Suppressor macrophage (primary cell): ENCODE data around the gene PDGFD.
A peak's percentile ranks its signal among the peaks of the same experiment; 100 is the strongest.

Experiments used
- DNase-seq, 4 experiments: peaks; one replicate each; pipeline ENCODE4 v3.0.0-alpha.2; 2020 to 2022

PDGFD gene

GRCh38 chr11:103997082-103997481 lies 166.9 kb downstream of the PDGFD start:
- no peak for DNase-seq

DNA sequence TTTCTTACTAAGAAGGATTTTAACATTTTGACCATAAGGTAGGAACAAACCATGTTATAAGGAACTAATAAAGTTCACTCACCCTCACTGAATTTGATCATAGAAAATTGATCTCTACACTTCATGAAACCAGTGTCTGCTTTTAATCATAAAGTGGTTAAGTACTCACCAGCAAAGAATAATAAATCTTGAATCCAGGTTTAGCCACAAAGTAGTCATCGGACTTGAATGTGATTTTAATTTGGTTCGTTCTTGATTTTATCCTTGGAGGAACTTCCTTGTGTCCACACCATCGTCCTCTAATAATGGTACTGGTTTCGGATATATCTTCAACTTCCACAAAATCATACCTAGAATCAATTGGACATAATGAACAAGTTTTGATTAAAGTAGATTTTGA lies 168.1 kb downstream of the PDGFD start:
- no peak for DNase-seq

GRCh38 chr11:103994518-103994917 lies 169.4 kb downstream of the PDGFD start:
- DNase-seq = no peak

DNA sequence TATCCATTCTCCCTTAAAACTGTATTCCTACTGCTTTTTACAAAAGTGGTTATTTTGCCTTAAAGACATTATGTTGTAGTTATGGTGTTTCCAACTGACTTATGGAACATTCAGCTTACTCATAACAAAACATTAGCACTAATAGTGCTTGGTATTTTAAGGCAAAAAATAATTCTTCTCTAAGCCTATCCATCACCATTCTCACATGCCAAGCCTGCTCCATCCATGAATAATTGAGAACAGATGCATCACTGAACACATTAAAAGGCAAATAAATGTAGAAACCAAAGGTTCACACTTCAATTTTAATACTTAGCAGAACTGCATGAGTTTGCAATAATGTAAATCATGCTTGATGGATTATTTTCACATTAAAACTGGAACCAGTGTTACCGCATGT lies 169.9 kb downstream of the PDGFD start:
- no peak for DNase-seq

DNA sequence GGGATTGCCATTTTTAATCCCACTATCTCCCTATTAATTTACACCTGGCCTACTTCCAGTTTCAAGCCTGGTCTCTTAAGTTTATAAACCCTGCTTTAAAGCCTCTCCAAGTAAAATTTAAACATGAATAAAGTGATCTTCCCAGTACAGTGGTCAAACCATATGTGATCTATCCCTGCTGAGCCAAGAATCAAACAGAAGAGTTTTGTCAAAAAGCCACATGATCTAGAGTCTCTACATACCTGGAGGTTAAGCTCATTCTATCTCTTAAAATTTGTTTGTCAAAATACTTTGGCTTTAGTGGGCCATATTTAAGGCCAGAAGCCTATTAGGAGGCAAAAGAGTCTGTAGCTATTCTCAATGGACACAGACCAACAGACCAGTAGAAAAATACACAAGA lies 170.4 kb downstream of the PDGFD start:
- DNase-seq = no peak

DNA sequence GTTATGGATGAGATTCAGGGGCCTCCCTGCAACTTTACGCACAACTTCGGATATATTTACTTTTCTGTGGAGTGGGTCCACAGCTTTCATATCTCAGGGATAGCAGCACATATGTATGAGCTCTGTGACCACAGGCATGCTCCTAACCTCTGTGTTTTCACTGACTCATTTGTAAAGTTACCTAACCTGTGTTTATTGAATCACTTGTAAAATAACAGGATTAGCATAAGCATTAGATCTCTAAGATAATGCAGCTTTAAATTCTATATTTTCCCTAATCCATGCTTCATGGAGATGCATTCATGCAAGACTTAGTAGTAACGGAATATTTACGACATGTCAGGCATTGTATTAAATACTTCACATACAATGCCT lies 175.4 kb downstream of the PDGFD start:
- no peak for DNase-seq

GRCh38 chr11:103987629-103988594 lies 176.0 kb downstream of the PDGFD start:
- DNase-seq = no peak

DNA sequence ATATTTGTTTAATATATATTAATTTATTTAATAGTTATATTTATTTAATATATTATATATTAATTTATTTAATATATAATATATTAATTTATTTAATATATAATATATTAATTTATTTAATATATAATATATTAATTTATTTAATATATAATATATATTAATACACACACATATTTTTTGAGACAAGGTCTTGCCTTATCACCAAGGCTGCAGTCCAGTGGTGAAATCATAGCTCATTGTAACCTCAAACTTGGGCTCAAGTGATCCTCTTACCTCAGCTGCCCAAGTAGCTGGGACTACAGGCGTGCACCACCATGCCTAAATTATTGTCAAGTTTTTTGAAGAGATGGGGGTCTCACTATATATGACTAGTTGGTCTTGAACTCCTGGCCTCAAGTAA lies 178.9 kb downstream of the PDGFD start:
- no peak for DNase-seq

DNA sequence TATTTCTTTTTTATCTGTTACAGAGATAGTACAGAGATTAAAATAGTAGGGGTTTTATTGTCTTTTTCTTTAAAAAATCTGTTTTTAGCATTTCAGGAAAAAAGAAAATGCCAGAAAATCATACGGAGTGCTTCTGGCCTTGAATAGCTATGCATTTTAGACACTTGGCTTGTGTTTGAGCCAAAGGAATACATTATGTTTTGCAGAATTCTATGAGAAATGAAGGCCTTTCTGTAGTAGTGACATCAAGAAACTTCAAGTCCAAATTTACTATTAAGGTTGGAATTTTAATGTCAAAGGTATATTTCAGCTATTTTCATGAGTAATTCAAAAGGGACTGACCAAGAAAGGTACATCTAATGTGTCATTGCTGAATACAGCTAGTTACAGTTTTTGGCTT lies 183.8 kb downstream of the PDGFD start:
- DNase-seq = no peak

DNA sequence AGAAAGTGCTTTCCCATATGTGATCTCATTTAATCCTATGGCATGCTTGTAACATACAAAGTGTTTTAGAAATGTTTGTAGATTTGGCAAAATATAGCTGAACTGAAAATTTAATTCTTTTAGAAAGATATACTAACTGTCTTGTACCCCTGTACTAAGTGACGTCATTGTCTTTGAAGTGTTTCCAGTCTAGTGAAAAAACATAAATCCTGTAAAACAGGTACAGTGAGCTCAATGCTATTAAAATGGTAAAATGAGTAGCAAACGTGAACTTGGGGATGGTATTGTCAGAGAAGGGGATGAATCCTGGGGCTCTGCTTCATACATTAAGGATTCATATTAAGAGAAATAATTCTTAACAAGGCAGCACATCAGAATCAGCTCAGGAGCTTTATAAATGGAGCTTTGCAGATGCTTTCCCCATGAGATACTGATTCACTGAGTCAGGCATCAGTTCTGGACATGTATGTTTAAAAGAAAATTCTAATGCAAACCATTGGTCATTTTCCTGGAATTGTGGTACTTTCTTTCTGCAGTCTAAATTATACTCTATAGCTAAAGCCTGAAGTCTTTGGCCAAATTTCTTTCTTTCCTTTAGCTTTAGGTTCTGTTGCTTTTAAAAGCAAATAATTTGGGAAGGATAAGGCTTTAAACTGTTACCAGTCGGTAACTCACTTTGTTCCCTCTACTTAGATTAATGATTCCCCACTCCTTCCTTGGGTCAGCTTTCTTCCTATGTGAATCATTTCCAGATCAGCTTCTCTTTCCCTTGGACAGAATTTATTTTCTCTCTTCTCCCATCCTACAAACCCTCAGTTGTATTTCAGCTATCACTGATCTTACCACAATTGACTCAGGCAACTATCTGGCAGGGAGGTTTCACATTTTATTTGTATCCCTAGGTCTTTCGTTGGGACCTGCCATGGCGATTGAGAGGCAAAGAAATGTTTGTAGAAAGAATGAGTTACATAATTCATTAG lies 185.0 kb downstream of the PDGFD start:
- no peak for DNase-seq

DNA sequence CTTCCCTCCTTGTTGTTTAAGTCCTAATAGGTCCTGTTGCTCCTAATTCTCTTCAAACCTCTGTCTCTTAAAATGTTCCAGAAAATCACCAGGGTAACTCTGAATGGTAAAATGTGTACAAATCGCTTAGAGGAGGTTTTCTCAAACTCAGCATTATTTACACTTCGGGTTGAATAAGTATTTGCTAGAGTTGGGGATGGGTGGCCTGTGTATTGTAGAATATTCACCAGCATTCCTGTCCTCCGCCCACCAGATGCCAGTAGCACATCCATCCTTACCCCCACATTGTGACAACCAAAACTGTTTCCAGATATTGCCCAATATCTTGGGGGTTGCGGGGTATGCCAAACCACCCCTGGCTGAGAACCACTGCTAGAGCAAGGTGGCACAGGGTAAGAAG lies 191.9 kb downstream of the PDGFD start:
- no peak for DNase-seq

DNA sequence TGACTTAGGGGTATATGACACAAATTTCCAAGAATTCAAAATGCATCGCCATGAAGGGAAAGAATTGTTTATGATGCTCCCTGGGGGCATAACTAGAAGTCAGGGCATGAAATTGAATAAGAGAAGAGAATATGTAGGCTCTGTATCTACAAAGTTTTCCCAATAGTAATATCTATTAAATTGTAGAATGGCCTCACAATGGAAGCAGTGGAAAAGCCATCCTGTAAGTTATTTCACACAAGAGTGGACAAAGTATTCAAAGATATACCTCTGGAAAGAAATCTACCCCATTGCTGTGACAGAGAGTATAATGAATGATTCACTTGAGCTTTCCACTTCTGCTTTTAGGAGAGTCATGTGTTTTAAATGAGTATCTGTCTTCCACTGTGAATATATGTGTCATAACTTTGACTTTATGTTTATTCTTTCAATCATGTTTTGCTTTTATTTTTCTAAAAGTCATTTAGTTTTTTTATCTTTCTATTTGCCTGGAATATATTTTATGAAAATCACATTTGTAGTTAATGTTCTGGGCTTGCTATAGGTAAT lies 193.2 kb downstream of the PDGFD start:
- peak in 3 of 4 experiments; percentile 9 to 63 (median 59) for DNase-seq

GRCh38 chr11:103968685-103969084 lies 195.3 kb downstream of the PDGFD start:
- DNase-seq = no peak

GRCh38 chr11:103967985-103968384 lies 196.0 kb downstream of the PDGFD start:
- no peak for DNase-seq

- DNase-seq = no peak
Measured at GRCh38 chr11:103964390-103964789, 199.6 kb downstream of the PDGFD start.

GRCh38 chr11:103963648-103964047 lies 200.3 kb downstream of the PDGFD start:
- DNase-seq = no peak

- DNase-seq = no peak
Measured at GRCh38 chr11:103961010-103961409, 202.9 kb downstream of the PDGFD start.

GRCh38 chr11:103960108-103960507 lies 203.8 kb downstream of the PDGFD start:
- DNase-seq = no peak

DNA sequence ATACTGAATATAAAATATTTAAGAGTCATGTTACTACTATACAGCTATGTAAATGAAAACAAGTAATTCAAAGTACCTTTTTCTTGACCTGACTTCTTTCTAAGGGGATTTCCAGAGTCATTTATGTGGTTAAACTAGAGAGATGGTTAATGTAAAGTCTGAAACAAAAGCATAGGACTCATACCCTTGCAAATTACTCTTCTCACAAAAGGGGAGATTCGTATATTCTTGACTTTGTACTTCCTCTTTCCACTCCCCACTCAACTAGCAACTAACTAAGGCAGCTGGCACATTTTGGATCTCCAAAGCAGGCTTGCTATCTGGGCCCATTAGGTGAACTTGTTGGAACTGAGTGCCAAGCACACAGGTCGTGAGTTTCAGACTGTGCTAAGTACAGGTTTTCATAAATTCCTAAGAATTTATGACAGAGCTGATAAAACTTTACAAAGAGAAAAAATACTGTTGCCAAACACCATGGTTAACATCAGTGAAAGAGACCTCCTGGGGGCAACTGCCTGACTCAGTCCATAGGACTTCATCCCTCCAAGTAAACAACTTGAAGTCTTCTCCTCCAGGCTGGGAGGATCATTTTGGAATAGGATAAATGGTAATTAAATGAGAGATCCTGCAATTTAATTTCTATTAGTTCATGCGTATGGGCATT lies 204.5 kb downstream of the PDGFD start:
- DNase-seq = peak in 2 of 4 experiments; percentile 3 to 12

GRCh38 chr11:103958475-103959215 lies 205.3 kb downstream of the PDGFD start:
- DNase-seq = no peak

GRCh38 chr11:103953797-103954486 lies 210.0 kb downstream of the PDGFD start:
- DNase-seq = no peak
